H9 (cell line): ENCODE results near the gene PRKAG2. TPM values are rescaled to one million over a fixed set of nuclear protein-coding genes. Genes with fewer than 3 reads are reported as not detected.

Experiments
- DNase-seq: peaks from one replicate; pipeline ENCODE4 v3.0.0-alpha.2; 2017
- H2AFZ ChIP-seq: one replicate; pipeline ENCODE4 v1.6.1; 2013; ENCODE audit warnings: mild to moderate bottlenecking, low read length, control low read depth, moderate library complexity
- H2AK5ac ChIP-seq: 2 replicates; pipeline ENCODE4 v1.6.1; 2013; ENCODE audit warnings: low read length, control low read depth, mixed read lengths; ENCODE audit not compliant: insufficient read length
- H2BK120ac ChIP-seq: one replicate; pipeline ENCODE4 v1.6.1; 2013; ENCODE audit warnings: low read depth, mild to moderate bottlenecking, low read length, control low read depth, inconsistent platforms; ENCODE audit not compliant: poor library complexity, severe bottlenecking
- H2BK12ac ChIP-seq: 2 replicates; pipeline ENCODE4 v1.6.1; 2013; ENCODE audit warnings: low read length, control low read depth, mixed read lengths, low read depth; ENCODE audit not compliant: insufficient read length
- H2BK15ac ChIP-seq: 2 replicates; pipeline ENCODE4 v1.6.1; 2013; ENCODE audit warnings: low read depth, low read length, control low read depth
- H2BK20ac ChIP-seq: one replicate; pipeline ENCODE4 v1.6.1; 2013; ENCODE audit warnings: low read depth, mild to moderate bottlenecking, low read length, control low read depth, inconsistent platforms; ENCODE audit not compliant: poor library complexity, severe bottlenecking
- H2BK5ac ChIP-seq: 2 replicates; pipeline ENCODE4 v1.6.1; 2013; ENCODE audit warnings: low read length, control low read depth, mixed read lengths; ENCODE audit not compliant: insufficient read length
- H3K14ac ChIP-seq: 2 replicates; pipeline ENCODE4 v1.6.1; 2013; ENCODE audit warnings: low read length, control low read depth; ENCODE audit not compliant: insufficient read depth
- H3K18ac ChIP-seq: 2 replicates; pipeline ENCODE4 v1.6.1; 2013; ENCODE audit warnings: low read depth, mild to moderate bottlenecking, mixed read lengths, low read length, control low read depth; ENCODE audit not compliant: insufficient read length
- H3K23ac ChIP-seq: 2 replicates; pipeline ENCODE4 v1.6.1; 2013; ENCODE audit warnings: low read length, control low read depth, mixed read lengths, low read depth; ENCODE audit not compliant: insufficient read length
- H3K23me2 ChIP-seq: 2 replicates; pipeline ENCODE4 v1.6.1; 2013; ENCODE audit warnings: low read depth, mild to moderate bottlenecking, mixed read lengths, low read length, control low read depth; ENCODE audit not compliant: insufficient read length, poor library complexity, severe bottlenecking
- H3K27ac ChIP-seq: 2 replicates; pipeline ENCODE4 v1.5.1; 2013; ENCODE audit warnings: low read length, control low read depth, mixed read lengths, low read depth; ENCODE audit not compliant: insufficient read length
- H3K27me3 ChIP-seq: 2 replicates; pipeline ENCODE4 v1.6.1; 2013; ENCODE audit warnings: low read length, control low read depth, inconsistent platforms; ENCODE audit not compliant: insufficient read depth
- H3K4ac ChIP-seq: 2 replicates; pipeline ENCODE4 v1.6.1; 2013; ENCODE audit warnings: low read depth, mild to moderate bottlenecking, control low read depth, inconsistent platforms, low read length, moderate library complexity
- H3K4me1 ChIP-seq: 2 replicates; pipeline ENCODE4 v1.6.1; 2013; ENCODE audit warnings: low read length, control low read depth, inconsistent platforms; ENCODE audit not compliant: insufficient read depth
- H3K4me2 ChIP-seq: 2 replicates; pipeline ENCODE4 v1.6.1; 2013; ENCODE audit warnings: low read length, control low read depth, mixed read lengths; ENCODE audit not compliant: insufficient read length, insufficient read depth
- H3K56ac ChIP-seq: 2 replicates; pipeline ENCODE4 v1.6.1; 2013; ENCODE audit warnings: low read depth, mild to moderate bottlenecking, mixed read lengths, low read length, control low read depth; ENCODE audit not compliant: insufficient read length
- H3K79me1 ChIP-seq: 2 replicates; pipeline ENCODE4 v1.6.1; 2013; ENCODE audit warnings: low read depth, mild to moderate bottlenecking, moderate library complexity, low read length, control low read depth, inconsistent platforms; ENCODE audit not compliant: insufficient read depth, poor library complexity, severe bottlenecking
- H3K79me2 ChIP-seq: 2 replicates; pipeline ENCODE4 v1.6.1; 2013; ENCODE audit warnings: low read length, control low read depth, inconsistent platforms; ENCODE audit not compliant: insufficient read depth
- H3K9ac ChIP-seq: 2 replicates; pipeline ENCODE4 v1.6.1; 2013; ENCODE audit warnings: low read length, control low read depth, mixed read lengths; ENCODE audit not compliant: insufficient read length; ENCODE audit errors: extremely low read depth
- H3K9me3 ChIP-seq: one replicate; pipeline ENCODE4 v1.6.1; 2013; ENCODE audit warnings: low read depth, low read length, inconsistent platforms; ENCODE audit not compliant: control insufficient read depth
- H3T11ph ChIP-seq: one replicate; pipeline ENCODE4 v1.6.1; 2013; ENCODE audit warnings: mild to moderate bottlenecking, low read length, control low read depth, inconsistent platforms
- H4K20me1 ChIP-seq: one replicate; pipeline ENCODE4 v1.6.1; 2013; ENCODE audit not compliant: control insufficient read depth, insufficient read length, insufficient read depth
- H4K5ac ChIP-seq: 2 replicates; pipeline ENCODE4 v1.6.1; 2013; ENCODE audit warnings: low read depth, mild to moderate bottlenecking, mixed read lengths, low read length, control low read depth; ENCODE audit not compliant: insufficient read length
- H4K8ac ChIP-seq: replicated peaks from 2 replicates; pipeline ENCODE4 v1.6.1; 2013; ENCODE audit warnings: low read length, control low read depth, mixed read lengths, low read depth; ENCODE audit not compliant: insufficient read length
- H4K91ac ChIP-seq: 2 replicates; pipeline ENCODE4 v1.6.1; 2013; ENCODE audit warnings: low read depth, mild to moderate bottlenecking, moderate library complexity, mixed read lengths, low read length, control low read depth; ENCODE audit not compliant: insufficient read length
- H3K27ac Mint-ChIP-seq, 3 experiments: 2 replicates in 2 of 3; 3 replicates in 1 of 3; pipeline ENCODE4 v1.8.0; 2020 to 2021; ENCODE audit warnings: mixed read lengths in 3 of 3, mild to moderate bottlenecking in 1 of 3, moderate library complexity in 1 of 3
- H3K27me3 Mint-ChIP-seq: 2 replicates; pipeline ENCODE4 v1.8.0; 2021; ENCODE audit warnings: low read depth, mild to moderate bottlenecking, moderate library complexity, mixed read lengths
- H3K36me3 Mint-ChIP-seq, 3 experiments: 2 replicates in 2 of 3; 3 replicates in 1 of 3; pipeline ENCODE4 v1.8.0; 2020 to 2021; ENCODE audit warnings: low read depth in 3 of 3, mixed read lengths in 3 of 3; ENCODE audit not compliant: insufficient read depth in 1 of 3
- H3K4me1 Mint-ChIP-seq, 2 experiments: 2 replicates each; pipeline ENCODE4 v1.8.0; 2020; ENCODE audit warnings: mixed read lengths in 2 of 2
- H3K4me3 Mint-ChIP-seq, 2 experiments: 2 replicates in 1 of 2; 3 replicates in 1 of 2; pipeline ENCODE4 v1.8.0; 2020 to 2021; ENCODE audit warnings: mild to moderate bottlenecking in 2 of 2, mixed read lengths in 2 of 2, moderate library complexity in 1 of 2
- H3K9me3 Mint-ChIP-seq, 2 experiments: 2 replicates in 1 of 2; 3 replicates in 1 of 2; pipeline ENCODE4 v1.8.0; 2020; ENCODE audit warnings: mild to moderate bottlenecking in 2 of 2, mixed read lengths in 2 of 2, moderate library complexity in 1 of 2
- WGBS: extraction: QIAGEN DNeasy Blood & Tissue Kit; methylation state at CpG from one replicate; pipeline ENCODE4 v1.1.7; 2013; ENCODE audit warnings: missing lambda C conversion rate, low lambda C conversion rate, mixed read lengths; ENCODE audit not compliant: insufficient read length; ENCODE audit errors: extremely low coverage; 5-methylcytosine and 5-hydroxymethylcytosine counted together
- total RNA-seq: library from RNA; stranded (reverse); gene quantifications from 2 replicates; pipeline ENCODE4 v1.2.1, GENCODE V29; 2021
- TF ChIP-seq, protein P1 (sequence below): fragments of 200-600 bp; sonication (generic); conservative IDR thresholded peaks from 3 replicates; pipeline ENCODE4 v1.8.0; 2021; ENCODE audit warnings: antibody characterized with exemption, mild to moderate bottlenecking

Gene PRKAG2
- total RNA-seq, 1 experiment from 2014 or later = 11.8 TPM

DNA sequence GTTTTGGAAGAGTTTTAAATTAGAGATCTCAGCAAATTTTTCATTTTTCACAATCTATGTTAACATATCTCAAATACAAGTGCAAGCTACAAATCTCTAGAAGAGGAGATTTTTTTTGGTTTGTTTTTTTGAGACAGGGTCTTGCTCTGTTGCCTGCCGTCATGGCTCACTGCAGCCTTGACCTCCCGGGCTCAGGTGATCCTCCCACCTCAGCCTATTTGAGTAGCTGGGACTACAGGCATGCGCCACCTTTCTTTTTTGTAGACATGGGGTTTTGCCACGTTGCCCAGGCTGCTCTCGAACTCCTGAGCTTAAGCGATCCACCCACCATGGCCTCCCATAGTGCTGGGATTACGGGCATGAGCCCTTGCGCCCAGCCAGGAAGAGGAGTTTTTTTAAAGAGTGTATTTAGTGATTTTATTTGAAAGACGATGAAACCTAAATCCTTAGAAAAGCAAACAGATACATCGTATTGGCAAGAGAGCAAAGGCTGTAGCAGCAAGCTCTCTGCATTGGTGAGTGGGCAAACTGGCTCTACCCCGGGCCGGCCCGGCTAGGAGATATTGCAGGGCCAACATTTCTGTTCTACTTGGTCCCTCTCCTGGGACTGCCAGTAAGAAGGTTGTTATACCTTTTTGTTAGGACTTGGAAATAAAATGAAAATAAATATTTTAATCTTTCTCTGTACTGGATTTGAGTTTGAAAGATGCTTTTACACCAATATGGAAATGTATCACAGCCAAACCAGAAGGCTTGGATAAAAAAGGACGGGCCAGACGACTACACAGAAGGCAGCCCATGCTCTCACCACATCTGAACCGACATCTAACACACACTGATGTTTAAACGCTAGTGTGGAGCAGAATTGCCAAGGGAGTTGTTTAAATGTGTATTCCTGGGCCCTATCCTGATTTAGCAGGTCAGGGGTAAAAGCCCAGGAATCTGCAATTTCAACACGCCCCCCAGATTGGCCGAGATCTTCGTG lies 307.7 kb downstream of the PRKAG2 start:
- H3K27ac Mint-ChIP-seq = peak overlapping the region in 1 of 3 experiments; percentile 91; a peak in 1 of 7 replicates
- Histone ChIP-seq H4K5ac (no peak overlapping the region), H3K9me3 (no peaks in the 10 kb centered on the region), H3K4me1 (0 out of 2 replicates have a peak, but pooled peaks cover 2% of the 10 kb centered on the region), H3K4me2 (no peak overlapping the region), H3K79me1 (no peaks in the 10 kb centered on the region), H3K27me3 (no peaks in the 10 kb centered on the region), H4K20me1 (no peaks in the 10 kb centered on the region), H2BK20ac (no peak overlapping the region), H2BK120ac (no peak overlapping the region), H3K23ac (no peak overlapping the region), H4K8ac (no peak overlapping the region), H3K56ac (no peak overlapping the region), H3K14ac (no peak overlapping the region; the same call in 1 of the 2 replicates), H3K27ac (no peak overlapping the region), H4K91ac (no peak overlapping the region), H3K23me2 (no peaks in the 10 kb centered on the region), H3K18ac (no peak overlapping the region), H2AK5ac (no peak overlapping the region), H2BK15ac (no peak overlapping the region), H3K4ac (no peak overlapping the region), H3T11ph (no peak overlapping the region), H2BK5ac (no peak overlapping the region), H3K9ac (no peak overlapping the region), H2AFZ (no peak overlapping the region), H3K79me2 (no peaks in the 10 kb centered on the region), H2BK12ac (no peak overlapping the region)
- WGBS = no CpG with 5 or more reads among the region's 20 CpGs
- no peak overlapping the region for H3K4me3 Mint-ChIP-seq
- no peaks in the 10 kb centered on the region for H3K36me3 Mint-ChIP-seq
- peaks cover 9 to 15% of the 10 kb centered on the region in 2 experiments for H3K4me1 Mint-ChIP-seq
- DNase-seq = no peak
- TF ChIP-seq, protein P1, sequence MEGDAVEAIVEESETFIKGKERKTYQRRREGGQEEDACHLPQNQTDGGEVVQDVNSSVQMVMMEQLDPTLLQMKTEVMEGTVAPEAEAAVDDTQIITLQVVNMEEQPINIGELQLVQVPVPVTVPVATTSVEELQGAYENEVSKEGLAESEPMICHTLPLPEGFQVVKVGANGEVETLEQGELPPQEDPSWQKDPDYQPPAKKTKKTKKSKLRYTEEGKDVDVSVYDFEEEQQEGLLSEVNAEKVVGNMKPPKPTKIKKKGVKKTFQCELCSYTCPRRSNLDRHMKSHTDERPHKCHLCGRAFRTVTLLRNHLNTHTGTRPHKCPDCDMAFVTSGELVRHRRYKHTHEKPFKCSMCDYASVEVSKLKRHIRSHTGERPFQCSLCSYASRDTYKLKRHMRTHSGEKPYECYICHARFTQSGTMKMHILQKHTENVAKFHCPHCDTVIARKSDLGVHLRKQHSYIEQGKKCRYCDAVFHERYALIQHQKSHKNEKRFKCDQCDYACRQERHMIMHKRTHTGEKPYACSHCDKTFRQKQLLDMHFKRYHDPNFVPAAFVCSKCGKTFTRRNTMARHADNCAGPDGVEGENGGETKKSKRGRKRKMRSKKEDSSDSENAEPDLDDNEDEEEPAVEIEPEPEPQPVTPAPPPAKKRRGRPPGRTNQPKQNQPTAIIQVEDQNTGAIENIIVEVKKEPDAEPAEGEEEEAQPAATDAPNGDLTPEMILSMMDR = no peak
- H3K9me3 Mint-ChIP-seq = no peaks in the 10 kb centered on the region
- no peaks in the 10 kb centered on the region for H3K27me3 Mint-ChIP-seq
